SKM-1 treated with dmso at 0.1 percent for 144 hours (cell line): ENCODE measurements around the gene ITGA7.

Experiments used
- DNase-seq: peaks from one replicate; lab custom pipeline; 2025; ENCODE audit not compliant: unreplicated experiment; lab: John Stamatoyannopoulos, UW

ITGA7 gene, protein sequence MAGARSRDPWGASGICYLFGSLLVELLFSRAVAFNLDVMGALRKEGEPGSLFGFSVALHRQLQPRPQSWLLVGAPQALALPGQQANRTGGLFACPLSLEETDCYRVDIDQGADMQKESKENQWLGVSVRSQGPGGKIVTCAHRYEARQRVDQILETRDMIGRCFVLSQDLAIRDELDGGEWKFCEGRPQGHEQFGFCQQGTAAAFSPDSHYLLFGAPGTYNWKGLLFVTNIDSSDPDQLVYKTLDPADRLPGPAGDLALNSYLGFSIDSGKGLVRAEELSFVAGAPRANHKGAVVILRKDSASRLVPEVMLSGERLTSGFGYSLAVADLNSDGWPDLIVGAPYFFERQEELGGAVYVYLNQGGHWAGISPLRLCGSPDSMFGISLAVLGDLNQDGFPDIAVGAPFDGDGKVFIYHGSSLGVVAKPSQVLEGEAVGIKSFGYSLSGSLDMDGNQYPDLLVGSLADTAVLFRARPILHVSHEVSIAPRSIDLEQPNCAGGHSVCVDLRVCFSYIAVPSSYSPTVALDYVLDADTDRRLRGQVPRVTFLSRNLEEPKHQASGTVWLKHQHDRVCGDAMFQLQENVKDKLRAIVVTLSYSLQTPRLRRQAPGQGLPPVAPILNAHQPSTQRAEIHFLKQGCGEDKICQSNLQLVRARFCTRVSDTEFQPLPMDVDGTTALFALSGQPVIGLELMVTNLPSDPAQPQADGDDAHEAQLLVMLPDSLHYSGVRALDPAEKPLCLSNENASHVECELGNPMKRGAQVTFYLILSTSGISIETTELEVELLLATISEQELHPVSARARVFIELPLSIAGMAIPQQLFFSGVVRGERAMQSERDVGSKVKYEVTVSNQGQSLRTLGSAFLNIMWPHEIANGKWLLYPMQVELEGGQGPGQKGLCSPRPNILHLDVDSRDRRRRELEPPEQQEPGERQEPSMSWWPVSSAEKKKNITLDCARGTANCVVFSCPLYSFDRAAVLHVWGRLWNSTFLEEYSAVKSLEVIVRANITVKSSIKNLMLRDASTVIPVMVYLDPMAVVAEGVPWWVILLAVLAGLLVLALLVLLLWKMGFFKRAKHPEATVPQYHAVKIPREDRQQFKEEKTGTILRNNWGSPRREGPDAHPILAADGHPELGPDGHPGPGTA

GRCh38 chr12:55707841-55708694 is at the start of gene ITGA7:
Gene ITGA7 (minus strand): TSS chr12:55707904. CDS start chr12:55707682, 222 bp downstream.
- no peak for DNase-seq

DNA sequence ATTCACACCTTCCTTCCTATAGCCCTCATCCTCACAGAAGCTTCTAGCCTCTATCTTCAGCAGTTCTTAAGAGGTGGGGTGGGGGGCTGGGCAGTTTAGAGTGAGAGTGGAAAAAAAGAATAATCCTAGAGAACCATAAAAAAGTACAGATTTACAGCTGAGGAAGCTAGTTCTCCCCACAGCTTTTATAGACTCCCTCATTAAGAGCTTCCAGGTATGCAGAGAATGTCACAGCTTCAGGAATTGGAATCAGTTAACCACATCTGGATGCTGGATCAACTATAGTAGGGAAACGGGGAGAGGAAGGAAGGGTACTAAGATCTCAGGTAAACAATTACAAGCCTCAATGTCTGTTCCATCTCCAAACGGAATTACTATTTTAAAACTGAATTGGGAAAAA is 47.5 kb upstream of the ITGA7 start:
- DNase-seq = no peak

DNA sequence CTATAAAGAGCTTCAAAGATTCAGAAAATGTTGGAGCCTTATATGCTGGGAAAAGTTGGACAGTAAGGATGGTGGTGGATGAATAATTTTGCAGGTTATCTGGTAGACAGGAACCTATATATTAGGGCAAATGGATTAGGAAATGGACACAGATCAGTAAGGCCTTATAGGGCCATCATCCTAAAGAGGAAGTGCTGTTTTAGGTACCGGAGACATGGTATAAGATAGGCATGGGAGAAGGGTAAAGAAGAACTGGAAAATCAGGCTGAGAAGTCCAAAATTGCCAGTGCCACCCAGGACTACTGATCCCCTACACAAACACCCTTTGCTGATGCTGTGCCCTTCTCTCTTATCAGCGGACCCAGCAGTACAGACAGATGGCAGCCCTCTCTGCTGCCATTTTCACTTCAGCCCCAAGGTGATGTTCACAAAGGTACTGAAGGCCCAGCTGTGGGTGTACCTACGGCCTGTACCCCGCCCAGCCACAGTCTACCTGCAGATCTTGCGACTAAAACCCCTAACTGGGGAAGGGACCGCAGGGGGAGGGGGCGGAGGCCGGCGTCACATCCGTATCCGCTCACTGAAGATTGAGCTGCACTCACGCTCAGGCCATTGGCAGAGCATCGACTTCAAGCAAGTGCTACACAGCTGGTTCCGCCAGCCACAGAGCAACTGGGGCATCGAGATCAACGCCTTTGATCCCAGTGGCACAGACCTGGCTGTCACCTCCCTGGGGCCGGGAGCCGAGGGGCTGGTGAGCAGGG is 40.7 kb upstream of the ITGA7 start:
- no peak for DNase-seq

DNA sequence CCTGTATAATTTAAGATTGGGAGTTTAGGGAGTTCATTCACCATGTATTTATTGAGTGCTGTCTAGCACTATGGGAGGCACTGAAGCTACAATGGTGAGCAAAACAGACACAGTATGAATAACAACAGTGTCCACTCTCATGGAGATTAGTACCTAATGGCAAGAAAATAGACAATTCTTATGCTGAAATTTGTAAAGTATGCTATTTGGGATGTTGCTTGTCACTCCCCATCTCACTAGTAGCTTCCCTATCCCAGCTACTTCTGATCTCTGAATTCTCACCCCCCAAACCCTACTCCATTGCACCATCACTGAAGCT is 39.2 kb upstream of the ITGA7 start:
- DNase-seq = no peak

GRCh38 chr12:55746174-55746912 is 38.6 kb upstream of the ITGA7 start:
- DNase-seq = no peak

- no peak for DNase-seq
These were observed 37.9 kb upstream of the ITGA7 start for GRCh38 chr12:55745361-55746173.

GRCh38 chr12:55744340-55745030 is 36.8 kb upstream of the ITGA7 start:
- no peak for DNase-seq

DNA sequence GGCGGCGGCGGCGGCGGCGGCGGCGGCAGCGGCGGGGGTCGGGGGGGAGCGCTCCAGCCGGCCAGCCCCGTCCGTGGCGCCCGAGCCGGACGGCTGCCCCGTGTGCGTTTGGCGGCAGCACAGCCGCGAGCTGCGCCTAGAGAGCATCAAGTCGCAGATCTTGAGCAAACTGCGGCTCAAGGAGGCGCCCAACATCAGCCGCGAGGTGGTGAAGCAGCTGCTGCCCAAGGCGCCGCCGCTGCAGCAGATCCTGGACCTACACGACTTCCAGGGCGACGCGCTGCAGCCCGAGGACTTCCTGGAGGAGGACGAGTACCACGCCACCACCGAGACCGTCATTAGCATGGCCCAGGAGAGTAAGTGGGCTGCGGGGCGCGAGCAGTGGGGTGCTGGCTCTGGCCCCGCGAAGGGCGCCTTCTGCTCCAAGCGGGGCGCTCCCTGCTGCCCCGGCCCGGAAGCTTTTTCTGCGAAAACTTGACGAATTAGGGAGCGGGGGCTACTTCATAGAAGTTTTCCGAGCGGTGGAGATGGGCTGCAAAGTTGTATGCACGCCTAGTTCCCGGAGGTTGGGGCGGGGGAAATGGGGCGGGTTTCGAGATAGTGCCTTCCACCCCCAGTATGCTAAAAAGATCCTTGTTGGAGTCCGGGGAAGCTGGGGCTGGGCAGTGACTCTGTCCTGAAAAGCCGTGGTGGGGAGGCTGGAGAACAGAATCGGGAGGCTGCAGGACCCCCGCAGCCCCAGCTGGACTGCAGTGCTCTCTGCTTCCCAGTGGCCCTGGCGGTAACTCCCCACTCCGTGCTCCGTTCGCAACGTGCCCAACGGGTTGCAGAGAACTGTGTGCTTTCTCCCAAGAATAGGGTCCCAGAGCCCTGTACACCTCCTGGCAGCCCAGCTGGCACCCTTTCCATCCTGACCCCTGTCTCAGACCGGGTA is 36.0 kb upstream of the ITGA7 start:
- peak; percentile 17 for DNase-seq

DNA sequence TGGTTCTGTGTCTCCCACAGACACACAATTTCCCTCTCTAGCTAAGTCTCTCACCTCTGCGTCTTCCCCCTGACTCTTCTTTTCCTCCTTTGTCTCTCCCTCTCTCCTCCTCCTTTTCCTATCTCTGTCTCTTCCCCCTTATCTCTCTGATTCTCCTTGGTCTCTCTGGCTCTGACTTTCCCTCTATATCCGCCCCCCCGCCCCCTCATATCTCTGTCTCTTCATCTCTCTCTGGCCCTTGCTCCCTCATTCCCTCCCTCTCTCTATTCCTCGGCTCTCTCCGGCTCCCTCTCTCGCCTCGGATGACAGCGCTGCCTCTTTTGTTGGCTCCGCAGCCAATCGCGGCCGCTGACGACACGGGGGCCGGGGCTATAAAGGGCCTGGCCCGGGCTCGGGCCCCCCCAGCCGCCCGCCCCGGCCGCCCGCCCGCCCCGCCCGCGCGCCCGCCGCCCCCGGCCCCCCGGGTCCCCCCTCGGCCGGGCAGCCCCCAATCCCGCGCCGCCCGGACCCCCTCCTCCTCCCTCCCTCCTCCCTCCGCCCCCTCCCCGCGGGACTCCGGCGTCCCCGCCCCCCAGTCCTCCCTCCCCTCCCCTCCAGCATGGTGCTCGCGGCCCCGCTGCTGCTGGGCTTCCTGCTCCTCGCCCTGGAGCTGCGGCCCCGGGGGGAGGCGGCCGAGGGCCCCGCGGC is 35.2 kb upstream of the ITGA7 start, which contains the start of gene GDF11:
Gene GDF11, plus strand, starts transcription at position 404 of the 687 bp plus-strand sequence. Its CDS starts 195 bp downstream, at position 599.
- peak; percentile 36 for DNase-seq

- DNase-seq = no peak
These were observed 34.4 kb upstream of the ITGA7 start for GRCh38 chr12:55741931-55742680.

DNA sequence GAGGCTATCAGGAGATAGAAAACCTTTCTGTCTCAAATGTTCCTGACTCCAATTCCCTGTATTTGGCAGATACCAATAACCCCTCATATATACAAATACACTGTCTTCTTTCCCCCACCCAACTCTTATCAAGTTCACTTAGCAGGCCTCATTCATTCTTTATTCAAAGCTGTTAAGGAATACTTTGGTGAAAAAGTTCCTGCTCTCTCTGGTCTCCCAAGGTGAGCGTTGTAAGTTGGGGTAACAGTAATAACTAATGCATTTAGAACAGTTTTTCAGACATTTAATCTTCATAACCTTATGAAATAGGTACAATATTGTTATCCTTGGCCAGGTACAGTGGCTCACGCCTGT is 31.3 kb upstream of the ITGA7 start:
- no peak for DNase-seq

DNA sequence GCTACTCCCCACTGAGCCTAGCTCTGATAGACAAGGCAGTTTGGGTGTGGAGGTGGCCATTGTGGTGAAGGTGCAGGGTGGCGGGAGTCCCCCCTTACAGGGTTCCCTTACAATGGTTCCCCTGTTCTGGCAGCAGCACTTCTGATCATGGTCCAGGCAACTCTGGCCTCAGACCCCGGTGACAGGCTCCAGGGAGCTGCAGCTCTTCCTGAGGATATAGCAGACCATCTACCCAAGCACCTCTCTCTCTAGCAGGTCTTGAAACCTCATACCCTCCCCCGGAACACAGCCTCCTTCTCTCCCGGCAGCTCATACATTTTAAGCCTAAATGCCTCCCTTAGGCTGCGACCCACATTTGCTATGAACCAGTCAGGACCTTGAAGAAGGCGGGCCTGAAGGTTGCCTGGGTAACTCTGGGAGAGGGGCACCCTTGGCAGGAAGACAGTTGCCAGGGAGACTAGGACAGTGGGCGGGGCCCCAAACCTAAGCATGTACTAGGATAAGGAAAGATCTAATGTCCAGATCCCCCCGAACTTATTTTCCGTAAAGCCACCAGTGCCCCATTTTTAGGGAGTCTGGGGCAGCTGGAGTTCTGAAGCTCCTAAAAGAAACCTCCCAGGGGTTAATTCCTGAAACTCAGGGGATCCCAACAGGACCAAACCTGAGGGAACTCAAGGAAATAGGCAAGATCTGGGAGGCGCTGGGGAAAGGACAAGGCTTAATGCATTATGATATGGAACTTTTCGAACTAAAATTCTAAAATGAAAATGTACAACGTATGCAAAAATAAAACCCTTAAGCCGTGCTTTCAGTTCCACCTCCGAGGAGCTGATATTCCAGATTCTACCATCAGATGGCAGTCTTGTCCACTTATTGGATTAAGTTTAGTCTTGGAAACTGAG is 30.7 kb upstream of the ITGA7 start:
- DNase-seq = peak; percentile 26

DNA sequence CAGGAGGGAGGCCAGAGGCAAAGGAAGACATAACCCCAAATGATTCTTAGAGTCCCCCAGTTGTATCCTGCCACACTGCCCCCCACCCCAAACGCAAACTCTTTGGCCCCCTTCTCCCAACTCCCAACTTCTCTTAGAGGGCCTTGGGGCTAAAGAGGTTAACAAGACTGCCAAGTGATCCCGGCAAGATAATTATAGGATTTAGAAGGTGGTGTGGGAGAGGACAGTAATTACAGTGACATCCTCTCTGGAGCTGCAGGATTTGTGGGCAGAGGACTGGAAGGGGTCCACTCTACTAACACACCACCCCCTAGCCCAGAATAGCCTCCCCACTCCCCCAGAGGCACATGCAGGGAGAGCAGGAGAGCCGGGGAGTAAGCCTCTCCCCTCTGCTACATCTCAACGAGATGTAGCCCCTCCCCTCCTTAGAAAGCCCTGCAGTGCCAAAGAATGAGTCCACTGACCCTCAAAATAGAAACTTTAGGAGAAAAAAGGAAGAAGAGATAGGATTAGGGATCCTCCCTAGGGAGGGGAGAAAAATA is 29.9 kb upstream of the ITGA7 start:
- no peak for DNase-seq
